Peyer's patch (tissue), 4 donors: ENCODE results near the gene PLEKHH3.

Experiments
- POLR2A ChIP-seq, 2 donors: fragments of 450-650 bp; IDR thresholded peaks; one replicate each; pipeline ENCODE4 v1.5.1; 2017; ENCODE audit warnings: antibody characterized with exemption in 2 of 2, mild to moderate bottlenecking in 2 of 2, moderate library complexity in 2 of 2
- TF ChIP-seq, protein P1 (sequence below), 6 experiments: fragments of 450-650 bp in 4 of 6; fragments of 200-600 bp in 2 of 6; sonication (generic) in 1 of 6; IDR thresholded peaks; one replicate each; pipeline ENCODE4 v1.5.1; 2017 to 2019; ENCODE audit warnings: antibody characterized with exemption in 6 of 6, mild to moderate bottlenecking in 3 of 6, moderate library complexity in 1 of 6

GRCh38 chr17:42618442-42619150 lies 58.2 kb downstream of the PLEKHH3 start:
- no peak for TF ChIP-seq POLR2A (IDR thresholded peaks at IDR 0.05)
- TF ChIP-seq, protein P1, sequence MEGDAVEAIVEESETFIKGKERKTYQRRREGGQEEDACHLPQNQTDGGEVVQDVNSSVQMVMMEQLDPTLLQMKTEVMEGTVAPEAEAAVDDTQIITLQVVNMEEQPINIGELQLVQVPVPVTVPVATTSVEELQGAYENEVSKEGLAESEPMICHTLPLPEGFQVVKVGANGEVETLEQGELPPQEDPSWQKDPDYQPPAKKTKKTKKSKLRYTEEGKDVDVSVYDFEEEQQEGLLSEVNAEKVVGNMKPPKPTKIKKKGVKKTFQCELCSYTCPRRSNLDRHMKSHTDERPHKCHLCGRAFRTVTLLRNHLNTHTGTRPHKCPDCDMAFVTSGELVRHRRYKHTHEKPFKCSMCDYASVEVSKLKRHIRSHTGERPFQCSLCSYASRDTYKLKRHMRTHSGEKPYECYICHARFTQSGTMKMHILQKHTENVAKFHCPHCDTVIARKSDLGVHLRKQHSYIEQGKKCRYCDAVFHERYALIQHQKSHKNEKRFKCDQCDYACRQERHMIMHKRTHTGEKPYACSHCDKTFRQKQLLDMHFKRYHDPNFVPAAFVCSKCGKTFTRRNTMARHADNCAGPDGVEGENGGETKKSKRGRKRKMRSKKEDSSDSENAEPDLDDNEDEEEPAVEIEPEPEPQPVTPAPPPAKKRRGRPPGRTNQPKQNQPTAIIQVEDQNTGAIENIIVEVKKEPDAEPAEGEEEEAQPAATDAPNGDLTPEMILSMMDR (IDR thresholded peaks at IDR 0.05) = peak in 5 of 6 experiments; percentile 5 to 49 (median 36)
